K562 (cell line): Measurements from ENCODE around the gene RNF181. TPM values are rescaled to one million over a fixed set of nuclear protein-coding genes. Genes with fewer than 3 reads are reported as not detected.

Source experiments
- AFF1 ChIP-seq, 2 experiments: fragments of 450-650 bp; IDR thresholded peaks; 2 replicates each; pipeline ENCODE4 v1.6.1; 2018; ENCODE audit warnings: mild to moderate bottlenecking in 2 of 2, low read depth in 1 of 2; ENCODE audit not compliant: partially characterized antibody in 2 of 2
- CHAMP1 ChIP-seq: fragments of 450-650 bp; IDR thresholded peaks from 2 replicates; pipeline ENCODE4 v1.6.1; 2016; ENCODE audit warnings: mild to moderate bottlenecking
- DPF2 ChIP-seq: fragments of 450-650 bp; IDR thresholded peaks from 2 replicates; pipeline ENCODE4 v1.6.1; 2016
- ETV5 ChIP-seq: sonication (generic); formaldehyde crosslinking; IDR thresholded peaks from 2 replicates; pipeline ENCODE4 v1.4.0; 2020; ENCODE audit warnings: low read depth, mild to moderate bottlenecking, missing genetic modification reagents
- HMGXB4 ChIP-seq: sonication (generic); formaldehyde crosslinking; IDR thresholded peaks from 2 replicates; pipeline ENCODE4 v1.8.1; 2023; ENCODE audit warnings: mild to moderate bottlenecking, missing genetic modification reagents
- HNRNPUL1 ChIP-seq: fragments of 200-400 bp; formaldehyde crosslinking; IDR thresholded peaks from 2 replicates; pipeline ENCODE4 v1.6.1; 2017; ENCODE audit warnings: low read length
- IRF1 ChIP-seq: sonication (generic); formaldehyde crosslinking; IDR thresholded peaks from 2 replicates; pipeline ENCODE4 v1.8.0; 2022; ENCODE audit warnings: missing genetic modification reagents, mild to moderate bottlenecking, borderline replicate concordance
- MEF2A ChIP-seq: IDR thresholded peaks from 2 replicates; pipeline ENCODE4 v1.6.1; 2011; ENCODE audit warnings: low read depth, mild to moderate bottlenecking, low read length, moderate library complexity; ENCODE audit not compliant: control insufficient read depth
- NCOA2 ChIP-seq, 2 experiments: fragments of 450-650 bp; IDR thresholded peaks; 2 replicates each; pipeline ENCODE4 v1.6.1; 2018; ENCODE audit warnings: mild to moderate bottlenecking in 2 of 2, moderate library complexity in 1 of 2; ENCODE audit not compliant: partially characterized antibody in 2 of 2
- NUFIP1 ChIP-seq: fragments of 450-650 bp; IDR thresholded peaks from 2 replicates; pipeline ENCODE4 v1.6.1; 2018; ENCODE audit not compliant: partially characterized antibody
- SRSF1 ChIP-seq: fragments of 200-400 bp; formaldehyde crosslinking; IDR thresholded peaks from 2 replicates; pipeline ENCODE4 v1.6.1; 2017; ENCODE audit warnings: mild to moderate bottlenecking, low read depth, low read length, moderate library complexity
- STAG1 ChIP-seq: sonication (generic); formaldehyde crosslinking; IDR thresholded peaks from 2 replicates; pipeline ENCODE4 v1.5.0; 2020; ENCODE audit warnings: missing genetic modification reagents, borderline replicate concordance
- SUPT5H ChIP-seq: fragments of 450-650 bp; IDR thresholded peaks from 2 replicates; pipeline ENCODE4 v1.6.1; 2016
- polyA plus RNA-seq, 8 experiments: library from polyadenylated mRNA; depleted of rRNA in 4 of 8; stranded (reverse) in 5 of 8; unstranded in 3 of 8; fragments of >200 nt; fragmentation: Nextera tagmentation in 2 of 8; fragmentation: Illumina TruSeq in 1 of 8; extraction: Ambion mirVana in 2 of 8; extraction: Trizol in 1 of 8; gene quantifications; 2 replicates each; pipeline versions ENCODE4 v1.2.1 to v1.2.3, GENCODE V29; 2011 to 2014; ENCODE audit warnings: inconsistent platforms in 1 of 8, missing spikeins in 1 of 8
- total RNA-seq, 7 experiments: library from RNA; depleted of rRNA in 6 of 7; stranded (reverse); fragments of >200 nt in 6 of 7; fragmentation: Illumina TruSeq in 2 of 7; extraction: Trizol in 2 of 7; gene quantifications; 2 replicates each; pipeline versions ENCODE4 v1.2.1 to v1.2.3, GENCODE V29; 2011 to 2021; ENCODE audit warnings: low replicate concordance in 1 of 7

RNF181 gene
- total and polyA plus RNA-seq, 9 of the 15 experiments (the other 6 are each of a cell fraction or from before 2014, with no cell fraction given) = 139 to 492 (median 253) TPM

- TF ChIP-seq HNRNPUL1 = no peak
- TF ChIP-seq NCOA2 (IDR thresholded peaks at IDR 0.05; ENCODE audit: partially characterized antibody in 2 of 2) = peak in 1 of 2 experiments; percentile 97
- TF ChIP-seq AFF1 (IDR thresholded peaks at IDR 0.05; ENCODE audit: low read depth in 1 of 2, partially characterized antibody in 2 of 2) = peak; percentile 41 to 57
- TF ChIP-seq DPF2 = peak; percentile 28; the same call in 1 of the 2 replicates
- TF ChIP-seq SRSF1 = no peak
- TF ChIP-seq NUFIP1 = no peak
- 0 out of 2 replicates have a peak, but pooled peaks have one; percentile 48 for TF ChIP-seq HMGXB4 (CRISPR knock-in tag)
- TF ChIP-seq CHAMP1 = no peak
- TF ChIP-seq ETV5 (CRISPR knock-in tag) = no peak
- no peak for TF ChIP-seq MEF2A
- TF ChIP-seq IRF1 (CRISPR knock-in tag) = no peak
- TF ChIP-seq STAG1 (CRISPR knock-in tag) = no peak
- TF ChIP-seq SUPT5H = peak; percentile 93
Observed at GRCh38 chr2:85561280-85562212, 34.0 kb upstream of the RNF181 start, which contains the start of gene GGCX (continued).
